Ureter (tissue), 1 donor: ENCODE data around the gene ZNF385A. TPM values are rescaled to one million over a fixed set of nuclear protein-coding genes. Genes with fewer than 3 reads are reported as not detected.

Source experiments
- DNase-seq: peaks from one replicate; pipeline ENCODE4 v3.0.0-alpha.2; 2020; ENCODE audit warnings: low spot score
- total RNA-seq: library from RNA; stranded (reverse); gene quantifications from one replicate; pipeline ENCODE4 v1.2.4, GENCODE V29; 2023
- donor health status: DM: yes; HTN: yes; CAD: no.

Gene ZNF385A
- total RNA-seq, 1 donor from 2014 or later = 88.4 TPM

- DNase-seq = no peak
Observed at GRCh38 chr12:54392485-54393206, 8.1 kb upstream of the ZNF385A start.

GRCh38 chr12:54390668-54391551 is 6.4 kb upstream of the ZNF385A start:
- DNase-seq = peak; percentile 78

GRCh38 chr12:54390176-54390667 is 5.7 kb upstream of the ZNF385A start:
- peak; percentile 77 for DNase-seq

- no peak for DNase-seq
Observed at GRCh38 chr12:54389607-54390175, 5.2 kb upstream of the ZNF385A start.

GRCh38 chr12:54389134-54389508 is 4.6 kb upstream of the ZNF385A start:
- no peak for DNase-seq

GRCh38 chr12:54388237-54389133 is 4.0 kb upstream of the ZNF385A start:
- DNase-seq = no peak

GRCh38 chr12:54387114-54387467 is 2.6 kb upstream of the ZNF385A start:
- DNase-seq = no peak

- no peak for DNase-seq
Observed at GRCh38 chr12:54386403-54387113, 2.0 kb upstream of the ZNF385A start.

GRCh38 chr12:54385251-54385914 is 850 bp upstream of the ZNF385A start:
- no peak for DNase-seq

- no peak for DNase-seq
Observed at GRCh38 chr12:54383041-54383609, 1.4 kb downstream of the ZNF385A start.

- DNase-seq = no peak
Observed at GRCh38 chr12:54381136-54381535, 3.4 kb downstream of the ZNF385A start.

GRCh38 chr12:54379398-54380201 is 4.9 kb downstream of the ZNF385A start:
- peak; percentile 86 for DNase-seq

- DNase-seq = peak; percentile 59
Observed at GRCh38 chr12:54378796-54379397, 5.6 kb downstream of the ZNF385A start.

GRCh38 chr12:54377797-54378515 is 6.6 kb downstream of the ZNF385A start:
- DNase-seq = no peak

- DNase-seq = no peak
Observed at GRCh38 chr12:54377007-54377406, 7.5 kb downstream of the ZNF385A start.

- DNase-seq = no peak
Observed at GRCh38 chr12:54376596-54376995, 7.9 kb downstream of the ZNF385A start.

- DNase-seq = no peak
Observed at GRCh38 chr12:54375259-54375579, 9.3 kb downstream of the ZNF385A start.
